ENCODE results near the gene SERBP1.
"Not testable (repeated sequence)": the region's sequence is repeated elsewhere in the genome, so short reads cannot be mapped to it uniquely, and the experiment has no call there.

The SERBP1 gene

DNA sequence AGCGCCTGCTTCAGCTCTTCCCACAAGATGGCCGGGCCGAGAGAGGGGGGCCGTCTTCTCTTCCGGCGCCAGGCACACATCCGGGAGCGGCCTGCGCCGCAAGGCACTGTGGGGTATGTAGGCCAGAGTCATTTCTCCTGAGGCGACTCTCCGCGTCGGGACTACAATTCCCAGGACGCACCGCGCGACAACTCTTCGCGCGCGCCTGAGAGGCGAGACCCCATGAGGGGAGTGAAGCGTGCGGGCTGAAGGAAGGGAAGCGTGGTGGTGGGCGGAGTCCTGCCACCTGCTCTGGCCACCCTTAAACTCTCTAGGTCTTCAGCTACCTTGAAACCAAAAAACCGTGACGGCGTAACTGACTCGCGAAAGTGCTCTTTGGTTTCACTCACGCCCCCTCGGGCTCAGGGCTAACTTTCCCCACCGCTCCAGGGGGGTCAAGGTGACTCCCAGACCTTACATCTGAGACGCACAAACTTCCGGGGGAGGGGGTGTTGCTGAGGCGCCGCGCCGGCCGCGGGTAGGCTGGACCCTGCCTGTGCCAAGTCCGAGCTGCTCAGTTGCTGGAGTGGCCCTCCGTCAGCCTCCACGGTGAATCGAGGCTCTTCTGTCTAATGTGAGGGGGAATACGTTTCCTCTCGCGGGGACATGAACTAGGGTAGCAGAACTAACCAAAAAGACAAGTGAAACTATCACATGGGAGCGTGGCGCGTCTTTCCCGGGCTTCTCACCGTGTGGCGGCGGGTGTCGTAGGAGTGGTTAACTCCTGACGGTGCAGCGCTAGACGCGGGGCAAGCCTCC is at the start of gene SERBP1:
TSS of gene SERBP1 (minus strand) at position 45 of the 798 bp plus-strand sequence. CDS start 102 bp downstream, outside the sequence.
- peak; percentile 96 for DNase-seq

DNA sequence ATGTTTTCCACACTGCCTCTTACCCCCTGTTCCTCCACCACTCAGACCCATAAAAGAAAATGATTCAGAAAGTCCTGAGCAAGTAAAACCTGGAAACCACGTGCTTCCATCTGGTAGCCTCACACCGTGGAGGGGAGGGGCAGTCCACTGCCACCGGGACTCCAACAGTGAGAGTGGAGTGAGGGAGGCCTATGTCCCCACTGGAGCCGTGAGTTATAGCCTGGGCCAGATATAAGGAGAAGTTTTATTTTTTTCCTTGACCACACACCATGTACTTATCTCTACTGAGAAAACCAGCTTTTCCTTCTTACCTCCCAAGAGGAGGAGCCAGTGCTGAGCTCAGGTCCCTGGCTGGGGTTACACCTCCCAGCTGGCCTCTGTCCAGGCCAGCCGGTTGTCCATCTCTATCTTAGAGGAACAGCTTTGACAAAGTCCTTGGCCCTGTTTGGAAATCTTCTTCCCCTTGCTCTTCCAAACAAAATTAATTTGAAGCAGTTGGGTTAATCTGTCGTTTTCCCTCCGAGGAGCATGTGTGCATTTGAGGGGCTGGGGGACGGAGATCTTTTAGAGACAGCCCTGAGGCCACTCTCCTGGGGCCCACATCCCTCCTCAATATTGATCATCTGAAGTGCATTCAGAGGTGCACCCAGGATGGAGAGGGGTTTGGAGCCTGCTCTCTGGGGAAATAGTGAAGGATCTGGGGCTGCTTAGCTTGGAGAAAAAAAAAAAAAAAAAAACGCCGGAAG is 49.1 kb upstream of the SERBP1 start:
- no peak for DNase-seq

DNA sequence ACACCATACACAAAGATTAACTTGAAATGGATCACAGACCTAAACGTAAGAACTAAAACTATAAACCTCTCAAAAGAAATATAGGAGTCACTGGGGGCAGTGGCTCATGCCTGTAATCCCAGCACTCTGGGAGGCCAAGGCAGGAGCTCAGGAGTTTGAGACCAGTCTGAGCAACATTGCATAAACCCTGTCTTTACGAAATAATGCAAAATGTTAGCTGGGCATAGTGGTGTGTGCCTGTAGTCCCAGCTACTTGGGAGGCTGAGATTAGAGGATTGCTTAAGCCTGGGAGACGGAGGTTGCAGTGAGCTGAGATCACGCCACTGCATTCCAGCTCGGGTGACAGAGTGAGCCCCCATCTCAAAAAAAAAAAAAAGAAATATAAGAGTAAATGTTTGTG is 46.7 kb upstream of the SERBP1 start:
- no peak for DNase-seq

DNA sequence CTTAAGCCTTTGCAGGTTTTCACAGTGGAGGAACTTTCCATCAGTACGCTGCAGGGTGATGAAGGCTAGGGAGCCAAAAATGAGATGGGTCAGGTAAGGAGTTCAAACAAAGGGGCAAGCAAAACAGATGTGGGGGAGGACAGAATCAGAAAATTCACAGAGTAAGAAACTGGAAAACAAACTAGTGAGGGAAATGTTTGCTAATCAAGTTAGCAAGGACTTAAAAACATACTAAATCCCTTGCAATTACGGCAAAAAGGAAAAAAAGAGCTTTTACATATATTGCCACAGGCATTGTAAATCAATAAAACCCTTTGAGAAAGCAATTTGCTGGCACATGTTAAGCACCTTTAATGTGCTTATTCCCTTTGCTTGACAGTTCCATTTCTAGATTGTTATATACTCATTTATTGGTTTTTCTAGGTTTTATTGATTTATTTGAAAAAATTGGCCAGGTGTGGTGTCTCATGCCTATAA is 45.8 kb upstream of the SERBP1 start:
- no peak for DNase-seq

DNA sequence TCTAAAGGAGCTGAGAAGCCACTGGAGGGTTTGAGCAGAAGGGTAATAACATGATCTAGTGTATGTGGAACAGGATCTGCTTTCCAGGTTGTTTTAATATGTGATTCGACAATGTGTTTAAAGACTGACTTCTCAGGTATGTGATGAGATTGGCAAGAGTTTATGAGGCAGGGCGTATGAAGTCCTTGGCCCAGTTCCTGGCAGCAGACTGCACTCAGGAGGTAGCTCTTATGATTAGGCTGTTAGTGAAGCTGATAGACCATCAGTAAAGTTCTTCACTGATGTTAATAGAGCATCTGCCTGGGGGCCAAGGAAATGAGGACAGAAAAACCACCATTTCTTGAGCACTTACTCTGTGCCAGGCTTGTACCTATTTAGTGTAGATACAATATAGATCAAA is 41.9 kb upstream of the SERBP1 start:
- no peak for DNase-seq

DNA sequence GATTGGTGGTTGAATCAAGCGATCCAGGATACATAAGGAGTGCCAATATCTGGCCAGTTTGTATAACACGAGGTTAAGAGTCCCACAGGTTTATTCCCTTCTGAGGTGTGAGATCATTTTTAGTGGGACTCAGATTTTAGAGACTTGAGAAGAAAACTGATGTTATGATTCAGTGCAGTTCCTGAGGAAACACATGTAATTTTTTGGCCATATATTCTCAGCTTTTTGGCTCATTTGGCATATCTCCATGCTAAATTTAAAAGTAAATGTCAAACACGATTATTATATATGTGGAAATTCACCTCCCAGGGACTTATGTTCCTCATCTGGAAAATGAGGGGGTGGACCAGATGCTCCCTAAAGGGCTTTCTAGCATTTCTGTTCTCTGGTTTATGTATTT is 39.2 kb upstream of the SERBP1 start:
- DNase-seq, result no peak

DNA sequence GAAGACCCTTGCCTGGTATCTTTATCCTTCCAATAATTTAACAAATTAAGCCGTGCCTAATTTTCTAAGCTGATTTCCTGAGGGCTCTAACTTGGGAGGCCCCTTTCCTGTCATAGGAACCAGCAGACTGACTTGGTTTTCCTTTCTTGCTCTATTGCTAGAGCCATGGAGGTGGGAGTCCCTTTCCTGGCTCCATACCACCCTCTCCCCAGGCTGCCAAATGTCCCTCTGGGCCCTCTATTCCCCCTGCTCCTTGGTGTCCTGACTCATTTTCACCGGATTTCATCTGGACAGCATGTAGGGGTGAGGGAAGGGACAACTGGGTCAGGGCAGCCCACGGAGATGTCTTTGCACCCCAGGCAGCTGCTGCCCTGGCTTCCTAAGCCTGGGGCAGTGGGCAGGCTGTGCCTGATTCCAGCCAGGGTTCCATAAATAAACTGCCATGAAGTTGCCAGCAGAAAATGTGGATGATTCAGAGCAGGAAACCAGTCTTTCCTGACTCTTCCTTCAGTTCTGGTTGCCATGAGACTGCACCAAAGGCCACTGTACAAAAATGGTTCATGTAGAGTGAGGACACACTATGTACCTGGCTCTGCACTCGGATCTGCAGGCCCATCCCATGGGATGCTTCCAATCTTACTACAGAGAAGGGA is 38.0 kb upstream of the SERBP1 start:
- no peak for DNase-seq

DNA sequence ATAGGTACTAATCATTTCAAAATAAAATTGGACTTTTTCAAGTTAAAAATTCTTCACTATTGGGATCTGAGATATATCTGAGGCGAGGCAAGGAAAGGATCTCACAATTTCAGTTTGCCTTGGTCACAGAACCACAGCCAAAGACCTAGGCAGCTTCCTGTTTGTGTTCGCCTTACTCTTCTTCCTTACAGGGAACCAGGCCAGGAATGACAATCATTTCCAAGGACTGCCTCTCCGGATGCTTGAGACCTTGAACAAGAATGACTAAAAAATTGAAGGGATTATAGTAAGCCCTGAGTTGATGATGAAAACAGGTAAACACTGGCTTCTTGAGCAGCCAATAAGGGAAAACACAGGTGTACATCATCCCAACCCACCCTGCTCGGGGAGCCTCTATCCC is 35.2 kb upstream of the SERBP1 start:
- no peak for DNase-seq

DNA sequence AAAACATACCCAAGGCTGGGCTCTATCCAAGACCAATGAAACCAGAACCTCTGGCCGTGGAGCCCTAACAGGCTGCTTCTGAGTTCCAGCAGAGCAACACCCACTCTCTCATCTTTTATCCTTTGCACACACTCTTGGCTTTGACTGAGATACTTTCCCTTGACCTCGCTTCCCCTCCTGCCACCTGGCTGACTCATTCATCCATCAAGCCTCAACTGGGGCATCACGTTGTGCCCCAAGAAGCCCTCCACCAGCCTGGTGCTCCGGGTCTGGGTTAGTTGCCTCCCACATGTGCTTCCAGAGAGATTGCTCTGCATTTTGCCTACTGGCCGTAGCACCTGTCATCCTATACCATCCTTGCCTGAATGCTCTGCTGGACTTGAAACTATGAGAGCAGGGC is 34.5 kb upstream of the SERBP1 start:
- DNase-seq, result no peak

DNA sequence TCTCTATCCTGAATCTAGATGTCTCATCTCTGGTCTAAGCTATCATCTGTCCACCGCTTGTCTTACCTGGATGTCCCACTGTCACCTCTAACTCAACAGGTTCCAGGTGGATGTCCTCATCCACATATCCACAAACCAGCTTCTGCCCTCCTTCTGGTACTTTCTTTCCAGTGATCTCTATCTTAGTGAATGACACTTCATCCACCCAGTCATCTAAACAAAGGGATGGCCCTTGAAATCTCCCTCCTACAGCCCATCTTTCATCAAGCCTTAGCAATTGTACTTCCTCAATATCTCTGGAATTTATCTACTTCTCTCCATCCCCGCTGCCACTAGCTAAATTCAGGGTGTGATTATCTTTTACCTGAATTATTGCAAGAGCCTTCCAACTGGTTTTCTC is 33.9 kb upstream of the SERBP1 start:
- no peak for DNase-seq

DNA sequence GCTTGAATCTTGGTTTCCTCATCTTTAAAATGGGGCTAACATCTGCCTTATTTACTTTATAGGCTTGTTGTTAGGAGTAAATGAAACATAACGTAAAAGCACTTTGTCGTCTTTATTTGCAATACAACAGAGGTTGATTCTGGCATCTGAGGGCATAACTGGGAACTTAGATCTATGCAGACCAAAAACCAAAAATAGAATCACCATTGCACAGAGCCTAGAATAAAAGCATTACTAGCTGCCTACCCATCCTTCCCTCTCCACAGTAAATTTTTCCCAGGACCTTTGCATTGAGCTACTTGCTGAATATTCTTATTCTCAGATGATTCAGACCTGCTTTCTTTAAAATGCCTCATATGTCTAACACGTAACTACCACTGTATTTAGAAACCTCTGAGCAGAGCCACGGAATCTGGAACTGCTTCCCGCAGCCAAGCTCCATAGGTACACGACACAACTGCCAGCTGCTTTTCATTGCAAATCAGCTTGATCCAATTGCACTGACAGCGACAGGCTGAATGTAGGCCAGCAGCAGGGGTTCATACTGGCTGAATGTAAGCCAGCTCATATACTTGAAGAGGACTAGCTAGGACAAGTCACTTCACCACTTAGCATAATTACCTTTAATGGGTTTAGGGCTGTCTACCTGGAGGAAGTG is 33.2 kb upstream of the SERBP1 start:
- DNase-seq, result no peak

DNA sequence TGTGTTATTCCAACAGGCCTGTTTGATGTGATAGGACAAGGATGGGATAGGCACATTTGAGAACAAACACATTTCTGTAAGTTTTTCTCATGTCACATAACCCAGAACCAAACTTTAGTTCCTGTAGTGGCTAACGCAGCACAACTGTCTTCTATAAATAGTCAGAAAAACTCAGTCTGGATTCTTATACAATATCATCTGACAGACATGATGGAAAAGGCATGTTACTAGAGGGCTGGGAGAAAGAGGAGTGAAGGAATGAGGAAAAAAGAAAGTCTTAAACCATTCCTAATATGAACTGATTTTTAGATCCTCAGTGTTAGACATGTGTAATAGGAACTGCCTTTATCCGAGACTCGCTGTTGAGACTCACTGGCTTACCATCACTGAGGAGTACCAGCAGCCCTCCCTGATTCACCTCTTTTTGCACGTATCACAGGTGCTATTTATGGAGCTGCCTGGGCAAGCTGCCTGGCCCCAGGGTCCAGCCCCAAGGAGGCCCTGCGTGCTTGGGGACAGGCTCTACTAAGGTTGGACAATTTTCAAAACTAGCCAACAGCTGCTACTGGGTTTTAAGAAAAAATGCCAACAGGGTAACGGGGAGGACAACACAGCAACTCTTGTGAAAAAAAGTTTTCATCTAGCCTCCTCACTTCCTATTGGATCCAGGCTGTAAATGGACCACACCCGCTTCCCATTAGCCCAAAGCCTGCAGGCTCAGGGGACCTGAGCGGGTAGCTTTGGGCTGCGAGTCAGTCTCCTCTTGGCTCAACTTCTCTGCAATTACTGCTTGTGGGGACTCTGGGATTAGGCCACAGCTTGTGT is 30.7 kb upstream of the SERBP1 start:
- DNase-seq, result no peak

DNA sequence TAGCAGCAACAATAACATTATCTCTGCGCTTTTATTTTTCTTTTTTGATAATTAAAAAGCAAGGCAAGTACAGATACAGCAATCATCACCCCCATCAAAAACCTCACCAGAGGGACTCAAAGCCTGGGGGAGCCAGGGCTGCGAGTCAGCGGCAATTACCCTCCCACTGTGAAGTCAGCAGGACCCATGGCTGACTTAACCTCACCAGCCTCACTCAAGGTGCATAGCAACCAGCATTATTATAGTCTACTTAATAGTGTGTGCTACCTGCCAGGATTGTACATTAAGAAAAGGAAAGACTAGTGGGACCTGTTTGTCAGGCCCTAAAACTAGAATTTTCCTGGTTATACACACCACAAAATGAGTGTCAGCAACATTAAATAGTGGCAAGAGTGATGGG is 28.9 kb upstream of the SERBP1 start:
- no peak for DNase-seq

DNA sequence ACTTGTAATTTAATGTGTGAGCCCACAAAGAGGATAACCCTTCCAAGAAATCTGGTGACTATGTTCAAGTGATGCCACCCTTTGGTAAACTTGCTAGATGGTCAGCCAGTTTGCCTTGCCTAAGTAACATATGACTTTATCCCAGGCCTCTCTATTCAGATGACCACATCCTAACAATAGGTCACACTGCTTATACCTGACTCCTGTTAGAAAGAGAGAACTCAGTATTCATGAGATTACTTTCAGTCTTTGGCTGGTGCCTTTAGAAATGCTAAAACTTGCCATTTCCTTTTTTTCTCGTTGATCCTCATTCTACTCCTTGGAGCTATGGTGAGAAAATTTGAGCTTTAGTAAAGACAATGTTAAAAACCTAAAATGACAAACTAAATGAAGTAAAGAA is 28.5 kb upstream of the SERBP1 start:
- no peak for DNase-seq

DNA sequence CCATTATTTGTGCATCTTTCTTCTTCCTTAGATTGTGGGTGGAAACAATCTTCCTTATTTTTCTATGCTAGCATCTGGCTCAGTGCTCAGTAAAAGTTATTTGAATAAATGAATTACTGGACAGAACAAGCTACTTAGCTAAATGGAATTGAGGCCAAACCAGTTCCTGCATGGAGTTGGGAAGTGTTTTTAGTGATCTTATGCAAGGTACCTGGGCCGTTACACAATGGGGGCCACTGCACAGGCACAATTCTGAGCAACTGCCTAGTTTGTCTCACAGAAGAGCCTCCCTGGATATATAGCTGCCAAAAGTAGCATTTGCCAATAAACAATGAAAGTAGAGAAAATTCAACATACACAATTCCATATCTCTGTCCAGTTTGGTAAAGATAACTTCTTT is 27.0 kb upstream of the SERBP1 start:
- DNase-seq, result no peak

DNA sequence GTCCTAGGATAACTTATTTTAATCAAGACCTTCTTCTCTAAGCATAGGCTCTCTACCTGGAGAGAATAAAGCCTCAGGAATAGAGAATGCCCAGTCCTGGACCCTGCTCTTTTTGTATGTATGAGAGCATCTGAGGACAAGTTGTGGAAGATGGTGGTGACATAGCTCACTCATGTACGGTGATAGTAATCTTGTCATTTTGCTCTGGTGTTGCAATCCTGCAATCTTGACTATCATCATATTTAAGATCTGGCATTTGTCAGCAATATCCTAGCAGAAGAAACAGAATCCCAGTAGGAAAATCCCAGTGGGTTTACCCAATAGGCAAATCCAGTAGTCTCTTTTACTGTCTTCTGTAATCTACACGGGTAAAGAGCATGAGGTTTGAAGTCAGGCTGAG is 21.6 kb upstream of the SERBP1 start:
- DNase-seq, result no peak

DNA sequence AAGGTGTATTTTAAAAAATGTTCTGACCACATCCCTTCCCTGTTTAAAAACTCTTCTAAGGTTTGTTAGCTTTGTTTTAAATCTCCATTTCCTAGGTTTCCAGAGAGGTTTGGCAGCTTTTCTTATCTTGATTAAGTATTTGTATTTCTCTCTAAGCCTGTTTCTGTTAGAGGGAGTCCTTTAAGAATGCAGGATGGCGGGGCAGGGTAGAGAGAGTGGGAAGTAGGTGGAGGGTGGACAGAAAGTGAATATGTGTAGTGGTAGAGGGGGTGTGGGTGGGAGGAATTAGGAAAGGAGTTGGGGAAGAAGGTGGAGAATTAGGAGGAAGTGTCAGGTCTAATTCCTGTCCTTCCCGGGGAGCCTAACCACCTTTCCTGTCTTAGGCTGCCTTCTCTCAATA is 21.2 kb upstream of the SERBP1 start:
- no peak for DNase-seq

DNA sequence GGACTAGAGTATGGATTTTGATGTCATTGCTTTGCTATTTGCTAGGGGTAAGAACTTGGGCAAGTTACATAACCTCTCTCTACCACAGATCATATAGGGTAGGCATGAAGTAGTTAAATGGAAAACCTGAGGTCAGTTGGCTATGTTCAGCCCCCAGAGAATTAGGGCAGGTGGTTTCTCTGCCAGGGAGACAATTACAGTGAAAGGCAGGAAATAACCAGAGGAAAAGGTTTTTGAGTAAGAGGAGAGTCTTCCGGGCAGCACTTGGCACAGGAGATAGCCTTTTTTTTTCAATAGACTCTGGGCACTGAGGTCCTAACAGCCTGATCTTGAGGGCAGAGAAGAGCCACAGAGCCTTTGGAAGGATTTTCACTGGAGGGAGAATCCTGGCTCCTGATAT is 16.7 kb upstream of the SERBP1 start:
- no peak for DNase-seq

DNA sequence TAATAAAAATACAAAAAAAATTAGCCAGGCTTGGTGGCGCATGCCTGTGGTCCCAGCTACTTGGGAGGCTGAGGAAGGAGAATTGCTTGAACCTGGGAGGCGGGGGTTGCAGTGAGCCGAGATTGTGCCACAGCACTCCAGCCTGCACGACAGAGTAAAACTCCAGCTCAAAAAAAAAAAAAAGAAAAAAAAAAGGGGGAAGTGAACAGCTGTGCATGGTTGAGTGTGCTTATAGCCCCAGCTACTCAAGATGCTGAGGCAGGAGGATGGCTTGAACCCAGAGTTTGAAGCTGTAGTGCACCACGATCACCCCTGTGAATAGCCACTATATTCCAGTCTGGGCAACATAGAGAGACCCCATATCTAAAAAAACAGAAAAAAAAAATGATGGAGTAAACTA is 15.8 kb upstream of the SERBP1 start:
- DNase-seq, result not testable (repeated sequence)

DNA sequence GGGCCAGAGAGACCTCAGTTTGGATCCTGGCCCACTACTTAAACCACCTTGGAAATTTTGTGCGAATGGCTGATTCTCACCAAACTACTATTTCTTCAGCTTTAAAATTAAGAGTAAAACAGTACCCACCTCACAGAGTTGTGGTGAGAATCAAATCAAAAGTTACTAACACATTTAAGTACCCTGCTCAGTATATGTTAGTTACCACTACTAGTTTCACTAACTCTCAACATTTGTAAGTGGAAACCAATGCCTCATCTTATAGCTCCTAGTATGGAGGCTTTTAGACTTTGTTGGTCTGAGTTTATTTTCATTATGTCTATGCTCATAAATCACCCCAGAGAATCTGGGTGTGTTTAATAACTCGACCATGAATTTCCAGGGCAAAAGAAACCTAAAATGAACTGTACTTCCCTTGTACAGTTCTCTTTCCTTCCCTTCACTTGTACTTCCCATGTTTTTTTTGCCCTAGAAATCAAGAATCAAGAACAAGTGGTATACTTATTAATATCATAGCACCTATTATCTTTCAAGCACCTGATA is 11.6 kb upstream of the SERBP1 start:
- DNase-seq, result no peak

DNA sequence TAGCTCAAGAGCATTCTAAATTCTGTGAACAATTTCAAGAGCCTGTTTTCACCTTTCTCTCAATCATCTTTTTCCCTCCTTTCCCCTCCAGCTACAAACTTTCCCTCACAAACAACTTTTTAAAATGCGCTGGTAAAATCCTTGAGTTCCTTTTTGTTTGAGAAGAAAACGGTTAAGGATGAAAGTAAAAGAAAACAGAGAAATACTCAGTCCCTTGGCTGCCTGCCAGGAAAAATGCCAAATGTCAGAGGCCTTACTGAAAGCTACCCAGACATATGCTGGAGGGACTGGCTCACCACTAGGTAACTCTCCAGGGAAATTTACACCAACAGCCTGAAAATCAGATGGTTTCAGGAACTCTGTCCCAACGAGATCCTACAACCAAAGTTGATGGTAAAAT is 11.0 kb upstream of the SERBP1 start:
- DNase-seq, result peak; percentile 56

DNA sequence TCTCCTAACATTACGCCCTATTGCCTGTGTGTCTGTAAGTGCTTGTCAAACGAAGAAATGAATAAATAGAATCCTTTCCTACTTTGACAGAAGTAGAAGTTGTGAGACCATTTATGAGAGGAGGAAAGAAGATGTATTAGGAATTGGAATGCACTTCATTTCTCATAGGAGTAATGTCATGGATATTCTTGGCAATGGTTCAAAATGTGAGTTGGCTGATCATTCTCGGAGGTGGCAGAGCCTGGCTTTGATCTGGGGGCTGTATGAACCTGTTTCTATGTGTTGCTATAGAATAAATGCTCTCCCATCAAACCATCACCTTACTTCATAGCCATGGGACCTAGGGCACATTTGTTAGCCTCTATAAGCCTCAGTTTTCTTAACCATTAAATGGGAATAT is 10.1 kb upstream of the SERBP1 start:
- DNase-seq, result no peak
